Amniotic epithelial cell (primary cell): ENCODE measurements around the gene RIMS4.
"Not testable (repeated sequence)": the region's sequence is repeated elsewhere in the genome, so short reads cannot be mapped to it uniquely, and the experiment has no call there.

Experiments
- DNase-seq: peaks from one replicate; pipeline ENCODE4 v3.0.0-alpha.2; 2010; ENCODE audit warnings: low read depth

RIMS4 gene

GRCh38 chr20:44830523-44830922 lies 20.2 kb upstream of the RIMS4 start:
- DNase-seq = no peak

GRCh38 chr20:44829688-44830087 lies 19.3 kb upstream of the RIMS4 start:
- DNase-seq = no peak

- no peak for DNase-seq
These were observed 18.3 kb upstream of the RIMS4 start for GRCh38 chr20:44828640-44829039.

GRCh38 chr20:44827401-44827800 lies 17.1 kb upstream of the RIMS4 start:
- DNase-seq = no peak

- not testable (repeated sequence) for DNase-seq
These were observed 11.2 kb upstream of the RIMS4 start for GRCh38 chr20:44821576-44821975.

- DNase-seq = no peak
These were observed 9.6 kb upstream of the RIMS4 start for GRCh38 chr20:44819936-44820335.

- DNase-seq = no peak
These were observed 7.0 kb upstream of the RIMS4 start for GRCh38 chr20:44817143-44817910.

GRCh38 chr20:44814937-44815336 lies 4.6 kb upstream of the RIMS4 start:
- no peak for DNase-seq

- DNase-seq = no peak
These were observed 872 bp upstream of the RIMS4 start for GRCh38 chr20:44811150-44811685.

- DNase-seq = no peak
These were observed 320 bp downstream of the RIMS4 start for GRCh38 chr20:44810061-44810390.

GRCh38 chr20:44809380-44810060 lies 826 bp downstream of the RIMS4 start:
- no peak for DNase-seq

- DNase-seq = no peak
These were observed 2.7 kb downstream of the RIMS4 start for GRCh38 chr20:44807684-44808056.

GRCh38 chr20:44807051-44807683 lies 3.2 kb downstream of the RIMS4 start:
- DNase-seq = no peak

GRCh38 chr20:44805979-44806620 lies 4.2 kb downstream of the RIMS4 start:
- peak; percentile 44 for DNase-seq

- no peak for DNase-seq
These were observed 4.9 kb downstream of the RIMS4 start for GRCh38 chr20:44805335-44805978.

GRCh38 chr20:44803383-44803941 lies 6.9 kb downstream of the RIMS4 start:
- DNase-seq = no peak

- no peak for DNase-seq
These were observed 7.6 kb downstream of the RIMS4 start for GRCh38 chr20:44802702-44803101.

GRCh38 chr20:44800391-44801046 lies 9.8 kb downstream of the RIMS4 start:
- no peak for DNase-seq

GRCh38 chr20:44799691-44800090 lies 10.7 kb downstream of the RIMS4 start:
- DNase-seq = no peak

- DNase-seq = no peak
These were observed 13.4 kb downstream of the RIMS4 start for GRCh38 chr20:44796758-44797457.

- no peak for DNase-seq
These were observed 14.0 kb downstream of the RIMS4 start for GRCh38 chr20:44796311-44796710.
